GM11168 (cell line): Measurements from ENCODE around the gene CPNE6.
"Not testable (repeated sequence)": the region's sequence is repeated elsewhere in the genome, so short reads cannot be mapped to it uniquely, and the experiment has no call there.

Source experiments
- in situ Hi-C: fragments of 300-500 bp; cut with MboI; formaldehyde crosslinking; loops from one replicate; pipeline ENCODE4 v1.12.0; 2022; ENCODE audit warnings: low sequenced_read_pairs; ENCODE audit not compliant: unreplicated experiment

CPNE6 gene

GRCh38 chr14:24098229-24098926 is 27.0 kb downstream of the CPNE6 start:
- in situ Hi-C loops = loop anchor here (25.0 kb wide), 1 partner anchor 111 kb away; the partner anchor contains the start of gene DHRS4L2

GRCh38 chr14:24098927-24099813 is 27.8 kb downstream of the CPNE6 start:
- in situ Hi-C loops = loop anchor here (25.0 kb wide), 1 partner anchor 112 kb away; the partner anchor contains the start of gene DHRS4L2

- in situ Hi-C loops = no loop called here
Measured at GRCh38 chr14:24100197-24100981, 29.0 kb downstream of the CPNE6 start.

GRCh38 chr14:24100982-24101494 is 29.7 kb downstream of the CPNE6 start:
- in situ Hi-C loops = no loop called here

- in situ Hi-C loops = no loop called here
Measured at GRCh38 chr14:24102357-24103048, 31.1 kb downstream of the CPNE6 start.

GRCh38 chr14:24103451-24103850 is 32.1 kb downstream of the CPNE6 start:
- in situ Hi-C loops = no loop called here

- in situ Hi-C loops = not testable (repeated sequence)
Measured at GRCh38 chr14:24105609-24106239, 34.4 kb downstream of the CPNE6 start.

- in situ Hi-C loops = no loop called here
Measured at GRCh38 chr14:24106672-24107271, 35.4 kb downstream of the CPNE6 start.

GRCh38 chr14:24108336-24108874 is 37.0 kb downstream of the CPNE6 start:
- in situ Hi-C loops = no loop called here

- in situ Hi-C loops = no loop called here
Measured at GRCh38 chr14:24110060-24110459, 38.7 kb downstream of the CPNE6 start.

GRCh38 chr14:24110523-24110922 is 39.2 kb downstream of the CPNE6 start:
- in situ Hi-C loops = no loop called here

GRCh38 chr14:24113379-24113800 is 42.0 kb downstream of the CPNE6 start:
- in situ Hi-C loops = no loop called here

GRCh38 chr14:24113801-24114531 is 42.6 kb downstream of the CPNE6 start:
- in situ Hi-C loops = no loop called here

GRCh38 chr14:24114532-24115421 is 43.4 kb downstream of the CPNE6 start, which contains the start of the genes DCAF11 and NRL:
TSS of gene DCAF11 (plus strand) at chr14:24114777. CDS start at chr14:24115595, 818 bp downstream.
TSS of gene NRL (minus strand) at chr14:24114949. CDS start at chr14:24082848, 32,101 bp downstream.
- in situ Hi-C loops = no loop called here

- in situ Hi-C loops = no loop called here
Measured at GRCh38 chr14:24115422-24116127, 44.2 kb downstream of the CPNE6 start.
